Breast epithelium (tissue), 4 donors: ENCODE measurements around the gene GNL1. TPM values are rescaled to one million over a fixed set of nuclear protein-coding genes. Genes with fewer than 3 reads are reported as not detected.

ENCODE experiments used
- DNase-seq, 2 donors: peaks; one replicate each; pipeline ENCODE4 v3.0.0-alpha.2; 2019; ENCODE audit warnings: low spot score in 2 of 2
- H3K27ac ChIP-seq, 2 donors: fragments of 200-600 bp; sonication (generic) in 1 of 2; one replicate each; pipeline ENCODE4 v1.5.1; 2016 to 2019; ENCODE audit warnings: mild to moderate bottlenecking in 1 of 2
- H3K27me3 ChIP-seq, 2 donors: fragments of 200-600 bp; sonication (generic) in 1 of 2; one replicate each; pipeline versions ENCODE4 v1.5.1 to v1.6.0; 2017 to 2019; ENCODE audit warnings: control low read depth in 1 of 2, mild to moderate bottlenecking in 1 of 2
- H3K36me3 ChIP-seq: fragments of 200-600 bp; one replicate; pipeline ENCODE4 v1.5.1; 2019
- H3K4me1 ChIP-seq, 2 donors: fragments of 200-600 bp; sonication (generic); one replicate each; pipeline ENCODE4 v1.5.1; 2016 to 2019; ENCODE audit warnings: control low read depth in 1 of 2
- H3K4me3 ChIP-seq, 3 donors: fragments of 200-600 bp; sonication (generic); 1 replicate in 2 of 3; 2 replicates in 1 of 3; pipeline ENCODE4 v1.5.1; 2016 to 2019; ENCODE audit warnings: mild to moderate bottlenecking in 3 of 3, moderate library complexity in 2 of 3
- H3K9me3 ChIP-seq, 2 donors: fragments of 200-600 bp; sonication (generic) in 1 of 2; one replicate each; pipeline ENCODE4 v1.5.1; 2016 to 2019; ENCODE audit warnings: control low read depth in 1 of 2
- CTCF ChIP-seq, 3 donors: fragments of 450-650 bp; IDR thresholded peaks; one replicate each; pipeline ENCODE4 v1.5.1; 2016 to 2017; ENCODE audit warnings: antibody characterized with exemption in 3 of 3, mild to moderate bottlenecking in 3 of 3, moderate library complexity in 3 of 3
- POLR2A ChIP-seq: fragments of 450-650 bp; IDR thresholded peaks from one replicate; pipeline ENCODE4 v1.6.1; 2016; ENCODE audit warnings: antibody characterized with exemption, mild to moderate bottlenecking, moderate library complexity
- POLR2AphosphoS5 ChIP-seq, 3 donors: sonication (generic); formaldehyde crosslinking; IDR thresholded peaks; one replicate each; pipeline ENCODE4 v1.6.1; 2017; ENCODE audit warnings: antibody characterized with exemption in 3 of 3
- intact Hi-C: fragments of 100-400 bp; cut with DNase I; formaldehyde crosslinking; loops from one replicate; pipeline ENCODE4 v1.15.1; 2023; ENCODE audit warnings: low total_unique reads
- total RNA-seq, 3 donors: library from RNA; depleted of rRNA; stranded (reverse); fragments of >200 nt; gene quantifications; one replicate each; pipeline ENCODE4 v1.1.0, GENCODE V29; 2016

GNL1 gene
- total RNA-seq, 3 donors from 2014 or later = 39.7 to 51.2 (median 47.5) TPM

- Histone ChIP-seq H3K27me3 (no peaks in the 10 kb centered on the region), H3K4me3 (peak overlapping the region; percentile 72 to 98 (median 91)), H3K36me3 (peaks cover 3% of the 10 kb centered on the region), H3K27ac (peak overlapping the region; percentile 97 to 100), H3K9me3 (no peaks in the 10 kb centered on the region), H3K4me1 (peaks cover 4 to 15% of the 10 kb centered on the region in 2 donors)
- DNase-seq = no peak
- intact Hi-C loops = loop anchor here (5.0 kb wide), 1 partner anchor 167 kb away; the partner anchor contains the start of gene TUBB
- TF ChIP-seq POLR2AphosphoS5 (IDR thresholded peaks at IDR 0.05) (no peak), POLR2A (no peak), CTCF (IDR thresholded peaks at IDR 0.05) (no peak)
Measured at GRCh38 chr6:30555816-30556065, 548 bp downstream of the GNL1 start.

- intact Hi-C loops = loop anchor here (5.0 kb wide), 1 partner anchor 167 kb away; the partner anchor contains the start of gene TUBB
- H3K9me3 ChIP-seq = no peaks in the 10 kb centered on the region
Measured at GRCh38 chr6:30554962-30555815, 1.1 kb downstream of the GNL1 start.

GRCh38 chr6:30554404-30554803 lies 1.9 kb downstream of the GNL1 start:
- Histone ChIP-seq H3K36me3 (peaks cover 3% of the 10 kb centered on the region), H3K4me1 (peaks cover 4 to 15% of the 10 kb centered on the region in 2 donors), H3K27me3 (no peaks in the 10 kb centered on the region), H3K4me3 (peak overlapping the region in 1 of 3 donors; percentile 98), H3K9me3 (no peaks in the 10 kb centered on the region), H3K27ac (peak overlapping the region; percentile 97 to 100)
- no peak for DNase-seq
- TF ChIP-seq CTCF (IDR thresholded peaks at IDR 0.05) (no peak), POLR2A (no peak), POLR2AphosphoS5 (IDR thresholded peaks at IDR 0.05) (no peak)
- intact Hi-C loops = no loop called here

More at GRCh38 chr6:30554962-30555815, 1.1 kb downstream of the GNL1 start:
- H3K4me1 ChIP-seq = peaks cover 4 to 15% of the 10 kb centered on the region in 2 donors
- DNase-seq = peak in 1 of 2 donors; percentile 56
- no peak for TF ChIP-seq POLR2A
- TF ChIP-seq CTCF (IDR thresholded peaks at IDR 0.05) = no peak
- TF ChIP-seq POLR2AphosphoS5 (IDR thresholded peaks at IDR 0.05) = no peak
- peaks cover 3% of the 10 kb centered on the region for H3K36me3 ChIP-seq
- H3K27ac ChIP-seq = peak overlapping the region; percentile 97 to 100
- peak overlapping the region; percentile 72 to 98 (median 91) for H3K4me3 ChIP-seq
- H3K27me3 ChIP-seq = no peaks in the 10 kb centered on the region

- intact Hi-C loops = no loop called here
- Histone ChIP-seq H3K27ac (no peak overlapping the region), H3K4me3 (no peak overlapping the region), H3K9me3 (no peaks in the 10 kb centered on the region), H3K27me3 (no peaks in the 10 kb centered on the region), H3K36me3 (peaks cover 3% of the 10 kb centered on the region), H3K4me1 (no peaks in the 10 kb centered on the region)
- no peak for DNase-seq
- TF ChIP-seq POLR2A (no peak), POLR2AphosphoS5 (IDR thresholded peaks at IDR 0.05) (no peak), CTCF (IDR thresholded peaks at IDR 0.05) (no peak)
Measured at GRCh38 chr6:30548375-30548774, 7.9 kb downstream of the GNL1 start.

GRCh38 chr6:30547454-30547853 lies 8.8 kb downstream of the GNL1 start:
- Histone ChIP-seq H3K27ac (no peak overlapping the region), H3K27me3 (no peaks in the 10 kb centered on the region), H3K4me3 (no peak overlapping the region), H3K4me1 (no peaks in the 10 kb centered on the region), H3K36me3 (peaks cover 3% of the 10 kb centered on the region), H3K9me3 (no peaks in the 10 kb centered on the region)
- no peak for DNase-seq
- no peak for TF ChIP-seq POLR2A
- intact Hi-C loops = no loop called here
